ENCODE measurements around the gene PSMB1.
A peak's percentile ranks its signal among the peaks of the same experiment; 100 is the strongest.
"Not testable (repeated sequence)": the region's sequence is repeated elsewhere in the genome, so short reads cannot be mapped to it uniquely, and the experiment has no call there.

Gene PSMB1

GRCh38 chr6:170536671-170537070 is 16.4 kb downstream of the PSMB1 start:
- no peak for DNase-seq (ENCODE audit: low read depth in 2 of 2, low spot score in 1 of 2)

DNA sequence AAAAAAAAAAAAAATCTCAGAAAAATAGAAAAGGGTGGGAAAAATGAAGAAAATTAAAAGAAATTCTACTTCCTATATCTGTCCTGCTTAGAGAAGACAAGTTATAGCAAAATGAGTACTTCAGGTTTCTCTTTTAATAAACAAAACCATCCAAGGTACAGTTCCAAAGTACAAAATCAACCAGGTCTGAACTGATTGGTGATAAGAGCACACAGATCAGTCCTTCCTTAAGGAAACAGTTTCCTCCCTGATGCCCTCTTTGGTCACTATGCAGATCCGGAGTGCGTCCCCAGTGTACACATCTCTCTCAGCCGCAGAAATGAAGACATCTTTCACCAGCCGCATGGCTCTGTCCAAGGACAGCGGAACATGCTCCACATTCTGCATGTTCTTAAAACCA is 18.1 kb downstream of the PSMB1 start:
- no peak for DNase-seq (ENCODE audit: low read depth in 2 of 2, low spot score in 1 of 2)

DNA sequence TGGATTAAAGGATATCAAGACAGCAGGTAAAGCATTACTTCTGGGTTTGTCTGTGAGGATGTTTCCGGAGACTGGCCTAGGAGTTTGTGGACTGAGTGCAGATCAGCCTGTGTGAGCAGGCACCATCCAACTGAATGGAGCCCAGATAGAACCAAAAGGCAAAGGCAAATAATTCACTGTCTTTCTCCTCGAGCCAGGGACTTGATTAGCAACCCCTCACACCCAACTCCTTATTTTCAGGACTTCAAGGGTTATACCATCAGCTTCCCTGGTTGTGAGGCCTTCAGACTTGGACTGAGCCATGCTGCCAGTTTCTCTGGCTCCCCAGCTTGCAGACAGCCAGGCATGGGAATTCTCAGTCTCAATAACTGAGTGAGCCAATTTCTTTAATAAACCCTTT is 19.3 kb downstream of the PSMB1 start:
- DNase-seq (ENCODE audit: low read depth in 2 of 2, low spot score in 1 of 2): no peak

GRCh38 chr6:170532867-170533488 is 20.1 kb downstream of the PSMB1 start:
- DNase-seq (ENCODE audit: low read depth in 2 of 2, low spot score in 1 of 2): no peak

DNA sequence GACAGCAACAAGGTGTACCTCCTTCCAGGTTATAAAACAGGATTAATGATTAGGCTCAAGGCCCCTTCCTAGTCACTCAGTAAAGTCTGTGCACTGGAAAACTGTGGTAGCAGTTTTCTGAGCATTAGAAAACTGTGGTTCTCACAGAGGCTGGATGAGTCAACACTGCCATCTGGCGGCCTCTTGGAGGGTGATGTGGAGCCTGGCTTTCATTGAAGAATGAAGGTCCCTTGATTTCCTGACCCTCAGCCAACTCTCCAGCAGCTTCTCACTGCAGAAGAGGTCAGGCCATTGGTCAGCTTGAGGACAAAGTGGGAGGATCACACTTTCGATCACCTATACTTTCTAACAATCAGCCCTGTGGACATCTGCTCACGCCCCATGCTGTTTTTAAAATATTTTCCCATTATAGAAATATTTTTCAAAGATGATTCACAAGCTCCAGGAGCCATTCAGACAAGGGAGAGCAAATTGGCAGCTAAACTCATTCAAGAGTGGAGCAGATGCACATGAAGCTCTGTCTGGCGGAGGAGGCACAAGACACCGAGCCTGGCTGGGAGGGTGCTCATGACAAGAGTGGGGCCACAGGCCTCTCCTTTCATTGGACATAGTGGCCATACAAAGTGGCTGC is 23.2 kb downstream of the PSMB1 start:
- peak; percentile 17 to 47 for DNase-seq (ENCODE audit: low read depth in 2 of 2, low spot score in 1 of 2)

DNA sequence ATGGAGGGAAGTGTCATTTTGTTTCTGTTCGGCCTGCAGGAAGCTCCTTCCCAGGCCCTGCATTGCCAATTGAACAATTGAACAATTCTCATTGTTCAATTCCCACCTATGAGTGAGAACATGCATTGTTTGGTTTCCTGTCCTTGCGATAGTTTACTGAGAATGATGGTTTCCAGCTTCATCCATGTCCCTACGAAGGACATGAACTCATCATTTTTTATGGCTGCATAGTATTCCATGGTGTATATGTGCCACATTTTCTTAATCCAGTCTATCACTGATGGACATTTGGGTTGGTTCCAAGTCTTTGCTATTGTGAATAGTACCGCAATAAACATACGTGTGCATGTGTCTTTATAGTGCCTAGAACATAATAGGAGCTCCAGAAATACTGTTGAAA is 25.1 kb downstream of the PSMB1 start:
- DNase-seq (ENCODE audit: low read depth in 2 of 2, low spot score in 1 of 2): not testable (repeated sequence)

- no peak for DNase-seq (ENCODE audit: low read depth in 2 of 2, low spot score in 1 of 2)
Observed at GRCh38 chr6:170525795-170526194, 27.3 kb downstream of the PSMB1 start.

DNA sequence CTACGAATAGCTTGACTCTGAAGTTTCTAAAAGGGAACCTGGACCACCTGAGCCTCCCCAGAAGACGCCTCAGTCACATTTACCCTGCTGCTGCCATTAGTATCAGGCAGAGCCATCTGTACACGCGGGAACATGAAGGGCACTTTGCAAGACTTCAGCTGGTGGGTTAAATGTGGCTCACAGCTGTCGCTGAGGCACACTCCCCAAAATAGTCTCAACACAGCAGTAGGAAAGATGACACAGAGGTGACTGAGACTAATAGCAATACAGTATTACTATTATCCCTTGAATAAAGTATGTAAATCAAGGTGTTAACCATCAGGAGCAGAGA is 29.0 kb downstream of the PSMB1 start:
- DNase-seq (ENCODE audit: low read depth in 2 of 2, low spot score in 1 of 2): no peak

DNA sequence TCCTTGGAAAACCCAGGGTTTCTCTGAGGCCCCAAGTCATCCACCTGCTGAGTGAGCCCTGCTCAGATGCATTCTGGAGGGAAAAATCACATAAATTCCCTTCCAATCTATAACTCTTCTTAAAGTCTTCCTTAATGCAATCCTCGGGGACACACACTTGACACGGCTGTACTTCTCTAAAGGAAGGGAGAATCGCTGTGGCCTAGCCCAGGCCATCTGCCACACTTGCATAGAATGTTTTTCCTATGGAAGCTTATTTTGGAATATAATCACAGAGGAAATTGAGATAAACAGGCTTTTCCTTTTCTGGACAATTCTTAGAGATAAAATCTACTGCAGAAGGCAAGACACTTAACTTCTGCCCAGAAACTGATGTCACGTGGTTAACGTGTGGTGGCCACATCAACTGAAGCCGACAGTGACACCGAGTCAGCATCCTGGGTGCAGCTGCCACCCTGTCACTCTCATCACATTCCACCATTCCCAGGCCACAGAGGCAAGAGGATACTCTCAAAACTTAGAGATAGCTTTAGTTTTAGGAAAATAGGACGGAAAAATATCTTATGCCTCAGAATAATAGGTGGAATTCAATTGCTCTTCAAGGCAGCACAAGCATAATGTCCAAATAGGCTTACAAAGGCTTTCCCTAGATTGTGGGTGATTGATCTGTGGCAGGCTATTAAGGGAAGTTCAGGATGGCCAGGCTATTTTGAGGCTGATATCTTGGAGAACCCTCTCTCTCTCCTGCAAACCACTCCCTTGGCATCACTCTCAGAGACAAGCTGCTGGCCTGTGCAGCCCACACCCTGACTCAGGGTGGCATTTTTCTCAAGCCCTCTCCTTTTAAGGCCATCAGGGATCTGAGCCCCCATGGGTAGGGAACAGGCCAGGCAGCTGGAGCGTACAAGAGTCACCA is 29.6 kb downstream of the PSMB1 start:
- peak in 1 of 2 donors; percentile 9 for DNase-seq (ENCODE audit: low read depth in 2 of 2, low spot score in 1 of 2)

DNA sequence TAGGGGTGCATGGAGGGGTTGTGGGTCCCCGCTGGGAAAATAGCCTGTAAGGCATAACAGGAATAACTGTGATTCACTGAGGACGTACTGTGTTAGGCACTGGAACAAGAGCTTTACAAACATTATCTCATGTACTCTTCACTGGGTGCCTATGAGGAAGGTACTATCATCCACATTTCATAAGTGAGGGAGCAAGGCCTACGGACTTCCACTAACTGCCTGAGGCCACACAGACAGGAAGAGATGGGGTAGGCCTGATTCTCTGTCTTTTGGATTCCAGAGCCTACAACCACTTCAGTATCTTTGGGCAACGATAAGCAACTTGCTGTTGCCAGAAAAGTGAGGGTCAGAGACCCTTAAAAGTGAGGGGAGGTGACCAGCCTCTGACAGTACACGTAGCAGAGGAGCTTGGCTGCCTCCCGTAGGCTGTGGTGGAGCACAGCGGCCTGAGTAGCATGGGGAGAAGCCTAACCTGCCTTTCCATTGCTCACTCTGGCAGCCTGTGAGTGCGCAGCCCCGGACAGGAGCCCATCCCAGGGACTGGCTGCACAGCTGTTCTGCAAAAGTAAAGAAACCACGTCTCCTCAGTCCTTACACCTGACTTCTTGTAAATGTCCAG is 30.4 kb downstream of the PSMB1 start:
- no peak for DNase-seq (ENCODE audit: low read depth in 2 of 2, low spot score in 1 of 2)

GRCh38 chr6:170516783-170517616 is 36.1 kb downstream of the PSMB1 start:
- DNase-seq (ENCODE audit: low read depth in 2 of 2, low spot score in 1 of 2): peak in 1 of 2 donors; percentile 3

DNA sequence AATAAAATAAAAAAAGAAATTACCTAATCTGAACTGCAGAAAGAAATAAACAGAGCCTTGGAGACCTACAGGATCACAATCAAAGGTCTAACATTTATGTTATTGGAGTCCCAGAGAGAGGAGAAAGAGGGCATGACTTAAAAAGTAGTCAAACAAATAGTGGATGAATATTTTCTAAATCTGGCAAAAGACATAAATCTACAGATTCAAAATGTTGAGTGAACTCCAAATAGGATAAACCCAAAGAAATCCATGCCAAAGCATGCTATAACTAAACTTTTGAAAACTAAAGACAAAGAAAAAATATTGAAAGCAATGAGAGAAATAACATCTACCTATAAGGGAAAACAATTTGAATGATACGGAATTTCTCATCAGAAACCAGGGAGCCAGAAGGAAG is 38.2 kb downstream of the PSMB1 start:
- DNase-seq (ENCODE audit: low read depth in 2 of 2, low spot score in 1 of 2): no peak

- DNase-seq (ENCODE audit: low read depth in 2 of 2, low spot score in 1 of 2): no peak
Observed at GRCh38 chr6:170512249-170512648, 40.9 kb downstream of the PSMB1 start.

GRCh38 chr6:170510631-170511030 is 42.5 kb downstream of the PSMB1 start:
- DNase-seq (ENCODE audit: low read depth in 2 of 2, low spot score in 1 of 2): no peak

DNA sequence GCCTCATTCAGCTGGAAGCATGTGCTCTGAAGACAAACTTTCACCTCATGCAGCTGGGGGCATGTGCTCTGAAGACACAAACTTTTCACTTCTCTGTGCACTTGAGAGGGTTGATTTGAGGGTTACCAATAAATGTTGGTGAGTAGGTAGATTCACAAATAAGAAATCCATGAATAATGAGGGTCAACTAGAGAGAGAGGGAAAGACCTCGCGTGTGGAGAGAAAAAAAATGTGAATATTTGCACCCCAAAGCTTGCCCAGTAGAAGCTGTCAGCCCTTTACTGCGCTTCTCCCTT is 43.4 kb downstream of the PSMB1 start:
- DNase-seq (ENCODE audit: low read depth in 2 of 2, low spot score in 1 of 2): no peak

- not testable (repeated sequence) for DNase-seq (ENCODE audit: low read depth in 2 of 2, low spot score in 1 of 2)
Observed at GRCh38 chr6:170508892-170509722, 44.0 kb downstream of the PSMB1 start.

GRCh38 chr6:170508275-170508674 is 44.8 kb downstream of the PSMB1 start:
- DNase-seq (ENCODE audit: low read depth in 2 of 2, low spot score in 1 of 2): not testable (repeated sequence)

DNA sequence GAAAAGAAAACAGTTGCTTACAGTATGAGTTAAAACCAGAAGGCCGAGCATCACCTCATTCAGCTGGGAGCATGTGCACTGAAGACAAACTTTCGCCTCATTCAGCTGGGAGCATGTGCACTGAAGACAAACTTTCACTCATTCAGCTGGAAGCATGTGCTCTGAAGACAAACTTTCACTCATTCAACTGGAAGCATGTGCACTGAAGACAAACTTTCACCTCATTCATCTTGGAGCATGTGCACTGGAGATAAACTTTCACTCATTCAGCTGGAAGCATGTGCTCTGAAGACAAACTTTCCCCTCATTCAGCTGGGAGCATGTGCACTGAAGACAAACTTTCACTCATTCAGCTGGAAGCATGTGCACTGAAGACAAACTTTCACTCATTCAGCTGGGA is 45.4 kb downstream of the PSMB1 start:
- not testable (repeated sequence) for DNase-seq (ENCODE audit: low read depth in 2 of 2, low spot score in 1 of 2)

DNA sequence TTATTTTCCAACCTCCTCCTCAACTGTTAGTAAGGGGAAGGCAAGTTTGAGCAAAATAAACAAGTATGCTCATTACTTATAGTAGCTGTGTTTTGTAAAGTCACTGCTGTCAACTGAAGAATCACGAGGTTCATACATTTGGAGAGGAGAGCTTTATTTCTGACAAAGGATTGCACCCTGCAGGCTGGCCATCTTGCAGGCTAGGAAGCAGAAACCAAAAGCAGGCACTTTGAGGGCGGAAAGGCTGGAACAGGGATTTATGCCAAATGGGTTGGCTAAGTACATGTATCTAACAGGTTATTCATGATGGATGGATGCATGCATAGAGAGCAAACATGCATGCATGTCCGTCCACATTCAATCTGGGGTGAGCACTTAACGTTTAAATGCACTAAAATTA is 46.7 kb downstream of the PSMB1 start:
- no peak for DNase-seq (ENCODE audit: low read depth in 2 of 2, low spot score in 1 of 2)

- no peak for DNase-seq (ENCODE audit: low read depth in 2 of 2, low spot score in 1 of 2)
Observed at GRCh38 chr6:170505306-170505705, 47.8 kb downstream of the PSMB1 start.
